ENCODE results near the gene VGF. TPM values are rescaled to one million over a fixed set of nuclear protein-coding genes. Genes with fewer than 3 reads are reported as not detected.

VGF gene
- total and polyA plus RNA-seq, 2 donors (not counting 1 experiment from before 2014, with no cell fraction given), result 0.10 to 0.17 TPM

GRCh38 chr7:101166909-101167644 is 1.7 kb upstream of the VGF start:
- Histone ChIP-seq H2AFZ (ENCODE audit: insufficient read depth, low read depth, low read length, poor library complexity, severe bottlenecking) (no peak overlapping the region), H3K9ac (ENCODE audit: low read length) (no peak overlapping the region), H3K36me3 (replicated peaks in 1 of 2; ENCODE audit: control extremely low read depth in 1 of 2, control insufficient read depth in 1 of 2, extremely low read depth in 1 of 2, insufficient read depth in 2 of 2, low read length in 1 of 2) (no peaks in the 10 kb centered on the region), H3K79me2 (ENCODE audit: control insufficient read depth, insufficient read depth, low read length) (no peaks in the 10 kb centered on the region), H3K27ac (ENCODE audit: low read length in 2 of 2) (no peak overlapping the region), H3K4me1 (ENCODE audit: control insufficient read depth in 2 of 2, insufficient read depth in 2 of 2, low read length in 2 of 2) (peaks cover 68 to 82% of the 10 kb centered on the region in 2 donors), H4K20me1 (ENCODE audit: control insufficient read depth, insufficient read depth, low read length, poor library complexity, severe bottlenecking) (peaks cover 26% of the 10 kb centered on the region), H3K27me3 (replicated peaks in 1 of 4; ENCODE audit: control extremely low read depth in 1 of 4, control insufficient read depth in 3 of 4, insufficient read depth in 4 of 4, low read length in 3 of 4) (peaks cover 0 to 93% (median 68%) of the 10 kb centered on the region in 4 experiments), H3K4me3 (ENCODE audit: control extremely low read depth in 1 of 5, extremely low read depth in 1 of 5, insufficient read depth in 1 of 5, low read depth in 2 of 5, low read length in 4 of 5) (no peak overlapping the region), H3K9me3 (ENCODE audit: control extremely low read depth in 1 of 3, control insufficient read depth in 2 of 3, insufficient read depth in 1 of 3, low read length in 2 of 3) (peaks cover 0 to 49% (median 3%) of the 10 kb centered on the region in 3 donors), H3K4me2 (replicated peaks; ENCODE audit: low read depth, low read length, poor library complexity, severe bottlenecking) (no peak overlapping the region)
- peaks cover 68% of the 10 kb centered on the region for H3K27me3 Mint-ChIP-seq
- no peaks in the 10 kb centered on the region for H3K9me3 Mint-ChIP-seq (ENCODE audit: insufficient read depth)
- ATAC-seq (ENCODE audit: low read depth) (no peak), DNase-seq (peak; percentile 19)
- TF ChIP-seq EZH2 (IDR thresholded peaks at IDR 0.05; ENCODE audit: borderline replicate concordance, insufficient read depth, low read depth, low read length, poor library complexity, severe bottlenecking), result no peak
- TF ChIP-seq CTCF (IDR thresholded peaks at IDR 0.05), result no peak
- no peak overlapping the region for H3K27ac Mint-ChIP-seq
- ChIA-PET CTCF (interaction anchor here (1.6 kb wide), 1 partner anchor 23 kb away, joined by 7 read pairs; no protein-coding TSS in a partner anchor), POLR2A (no interaction called here)
- H3K4me3 Mint-ChIP-seq, result no peak overlapping the region
- WGBS (ENCODE audit: insufficient coverage), result 1% methylated on average over 10 of the region's 19 CpGs
- intact Hi-C loops (cut with micrococcal nuclease), result no loop called here
- H3K4me1 Mint-ChIP-seq, result peaks cover 59% of the 10 kb centered on the region

- Histone ChIP-seq H2AFZ (ENCODE audit: insufficient read depth, low read depth, low read length, poor library complexity, severe bottlenecking) (no peak overlapping the region), H3K9ac (ENCODE audit: low read length) (no peak overlapping the region), H3K27me3 (replicated peaks in 1 of 4; ENCODE audit: control extremely low read depth in 1 of 4, control insufficient read depth in 3 of 4, insufficient read depth in 4 of 4, low read length in 3 of 4) (peaks cover 0 to 92% (median 66%) of the 10 kb centered on the region in 4 experiments), H3K4me2 (replicated peaks; ENCODE audit: low read depth, low read length, poor library complexity, severe bottlenecking) (peak overlapping the region; percentile 99), H3K9me3 (ENCODE audit: control extremely low read depth in 1 of 3, control insufficient read depth in 2 of 3, insufficient read depth in 1 of 3, low read length in 2 of 3) (peaks cover 0 to 44% (median 3%) of the 10 kb centered on the region in 3 donors), H3K79me2 (ENCODE audit: control insufficient read depth, insufficient read depth, low read length) (no peaks in the 10 kb centered on the region), H3K4me1 (ENCODE audit: control insufficient read depth in 2 of 2, insufficient read depth in 2 of 2, low read length in 2 of 2) (peaks cover 65 to 77% of the 10 kb centered on the region in 2 donors), H3K4me3 (ENCODE audit: control extremely low read depth in 1 of 5, extremely low read depth in 1 of 5, insufficient read depth in 1 of 5, low read depth in 2 of 5, low read length in 4 of 5) (no peak overlapping the region), H3K36me3 (replicated peaks in 1 of 2; ENCODE audit: control extremely low read depth in 1 of 2, control insufficient read depth in 1 of 2, extremely low read depth in 1 of 2, insufficient read depth in 2 of 2, low read length in 1 of 2) (no peaks in the 10 kb centered on the region), H3K27ac (ENCODE audit: low read length in 2 of 2) (no peak overlapping the region), H4K20me1 (ENCODE audit: control insufficient read depth, insufficient read depth, low read length, poor library complexity, severe bottlenecking) (peaks cover 26% of the 10 kb centered on the region)
- H3K4me3 Mint-ChIP-seq, result no peak overlapping the region
- 4% methylated on average over 3 of the region's 11 CpGs for WGBS (ENCODE audit: insufficient coverage)
- POLR2A ChIA-PET, result no interaction called here
- H3K4me1 Mint-ChIP-seq, result peaks cover 54% of the 10 kb centered on the region
- H3K27me3 Mint-ChIP-seq, result peaks cover 64% of the 10 kb centered on the region
- TF ChIP-seq EZH2 (IDR thresholded peaks at IDR 0.05; ENCODE audit: borderline replicate concordance, insufficient read depth, low read depth, low read length, poor library complexity, severe bottlenecking), result no peak
- no peak for TF ChIP-seq CTCF (IDR thresholded peaks at IDR 0.05)
- no peak overlapping the region for H3K27ac Mint-ChIP-seq
- DNase-seq (no peak), ATAC-seq (ENCODE audit: low read depth) (no peak)
- H3K9me3 Mint-ChIP-seq (ENCODE audit: insufficient read depth), result no peaks in the 10 kb centered on the region
- intact Hi-C loops (cut with micrococcal nuclease), result no loop called here
- CTCF ChIA-PET, result no interaction called here
Measured at GRCh38 chr7:101166648-101166908, 1.2 kb upstream of the VGF start.

Measured in B cell (primary cell).